Thyroid gland (tissue), 4 donors: ENCODE data around the gene CACFD1.

Source experiments
- POLR2A ChIP-seq, 2 donors: fragments of 450-650 bp; IDR thresholded peaks; one replicate each; pipeline ENCODE4 v1.6.1; 2017; ENCODE audit warnings: antibody characterized with exemption in 2 of 2, mild to moderate bottlenecking in 2 of 2, moderate library complexity in 1 of 2
- TF ChIP-seq, protein P1 (sequence below), 6 experiments: fragments of 200-600 bp in 3 of 6; fragments of 450-650 bp in 3 of 6; sonication (generic) in 3 of 6; IDR thresholded peaks; one replicate each; pipeline ENCODE4 v1.5.1; 2016 to 2019; ENCODE audit warnings: antibody characterized with exemption in 6 of 6, mild to moderate bottlenecking in 2 of 6, inconsistent platforms in 1 of 6, moderate library complexity in 1 of 6

DNA sequence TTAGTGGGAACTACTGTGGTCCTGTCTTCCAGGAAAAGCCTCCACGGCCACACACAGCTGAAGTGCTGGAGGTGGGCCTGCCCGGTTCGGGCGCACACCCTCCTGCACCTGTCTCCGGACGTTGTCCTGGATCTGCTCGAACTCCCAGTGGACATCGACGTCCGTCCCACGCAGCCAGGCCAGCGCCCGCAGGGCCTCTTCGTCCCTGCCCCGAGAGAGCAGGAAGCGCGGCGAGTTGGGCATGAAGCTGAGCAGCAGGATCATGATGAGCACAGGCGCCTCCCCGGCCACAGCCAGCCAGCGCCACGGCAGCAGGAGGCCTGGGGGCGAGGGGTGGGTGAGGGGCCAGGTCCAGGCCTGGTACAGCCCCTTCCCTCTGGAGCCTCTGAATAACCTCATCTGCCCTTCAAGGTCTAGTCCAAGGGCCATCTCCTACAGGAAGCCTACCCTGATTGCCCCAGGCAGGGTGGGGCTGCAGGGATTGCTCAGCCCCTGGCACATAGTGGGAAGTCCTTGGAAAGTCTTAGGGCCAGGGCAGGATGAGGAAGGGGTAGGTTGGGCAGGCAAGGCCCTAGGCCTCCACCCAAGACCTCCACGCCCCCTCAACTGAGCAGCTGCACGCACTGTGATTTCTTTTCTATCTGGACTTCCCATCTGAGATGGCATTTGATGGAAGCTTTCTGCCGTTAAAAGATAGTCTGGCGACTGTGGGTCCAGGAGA lies 15.7 kb downstream of the CACFD1 start:
- no peak for TF ChIP-seq POLR2A (IDR thresholded peaks at IDR 0.05)
- TF ChIP-seq, protein P1, sequence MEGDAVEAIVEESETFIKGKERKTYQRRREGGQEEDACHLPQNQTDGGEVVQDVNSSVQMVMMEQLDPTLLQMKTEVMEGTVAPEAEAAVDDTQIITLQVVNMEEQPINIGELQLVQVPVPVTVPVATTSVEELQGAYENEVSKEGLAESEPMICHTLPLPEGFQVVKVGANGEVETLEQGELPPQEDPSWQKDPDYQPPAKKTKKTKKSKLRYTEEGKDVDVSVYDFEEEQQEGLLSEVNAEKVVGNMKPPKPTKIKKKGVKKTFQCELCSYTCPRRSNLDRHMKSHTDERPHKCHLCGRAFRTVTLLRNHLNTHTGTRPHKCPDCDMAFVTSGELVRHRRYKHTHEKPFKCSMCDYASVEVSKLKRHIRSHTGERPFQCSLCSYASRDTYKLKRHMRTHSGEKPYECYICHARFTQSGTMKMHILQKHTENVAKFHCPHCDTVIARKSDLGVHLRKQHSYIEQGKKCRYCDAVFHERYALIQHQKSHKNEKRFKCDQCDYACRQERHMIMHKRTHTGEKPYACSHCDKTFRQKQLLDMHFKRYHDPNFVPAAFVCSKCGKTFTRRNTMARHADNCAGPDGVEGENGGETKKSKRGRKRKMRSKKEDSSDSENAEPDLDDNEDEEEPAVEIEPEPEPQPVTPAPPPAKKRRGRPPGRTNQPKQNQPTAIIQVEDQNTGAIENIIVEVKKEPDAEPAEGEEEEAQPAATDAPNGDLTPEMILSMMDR (IDR thresholded peaks at IDR 0.05), result no peak
